ENCODE results near the gene OR6N2. TPM values are rescaled to one million over a fixed set of nuclear protein-coding genes. Genes with fewer than 3 reads are reported as not detected.

OR6N2 gene
- total RNA-seq, 2 experiments from 2014 or later: not detected

GRCh38 chr1:158732524-158732923 is 48.5 kb downstream of the OR6N2 start:
- DNase-seq: no peak
- CTCF ChIA-PET: no interaction called here
- intact Hi-C loops (cut with micrococcal nuclease): no loop called here
- Mint-ChIP-seq H3K36me3 (ENCODE audit: low read depth) (no peaks in the 10 kb centered on the region), H3K9me3 (no peaks in the 10 kb centered on the region), H3K27me3 (peaks cover 14% of the 10 kb centered on the region), H3K4me3 (no peak overlapping the region), H3K4me1 (ENCODE audit: low read depth) (no peaks in the 10 kb centered on the region), H3K27ac (no peak overlapping the region)
- TF ChIP-seq, protein P1, sequence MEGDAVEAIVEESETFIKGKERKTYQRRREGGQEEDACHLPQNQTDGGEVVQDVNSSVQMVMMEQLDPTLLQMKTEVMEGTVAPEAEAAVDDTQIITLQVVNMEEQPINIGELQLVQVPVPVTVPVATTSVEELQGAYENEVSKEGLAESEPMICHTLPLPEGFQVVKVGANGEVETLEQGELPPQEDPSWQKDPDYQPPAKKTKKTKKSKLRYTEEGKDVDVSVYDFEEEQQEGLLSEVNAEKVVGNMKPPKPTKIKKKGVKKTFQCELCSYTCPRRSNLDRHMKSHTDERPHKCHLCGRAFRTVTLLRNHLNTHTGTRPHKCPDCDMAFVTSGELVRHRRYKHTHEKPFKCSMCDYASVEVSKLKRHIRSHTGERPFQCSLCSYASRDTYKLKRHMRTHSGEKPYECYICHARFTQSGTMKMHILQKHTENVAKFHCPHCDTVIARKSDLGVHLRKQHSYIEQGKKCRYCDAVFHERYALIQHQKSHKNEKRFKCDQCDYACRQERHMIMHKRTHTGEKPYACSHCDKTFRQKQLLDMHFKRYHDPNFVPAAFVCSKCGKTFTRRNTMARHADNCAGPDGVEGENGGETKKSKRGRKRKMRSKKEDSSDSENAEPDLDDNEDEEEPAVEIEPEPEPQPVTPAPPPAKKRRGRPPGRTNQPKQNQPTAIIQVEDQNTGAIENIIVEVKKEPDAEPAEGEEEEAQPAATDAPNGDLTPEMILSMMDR (IDR thresholded peaks at IDR 0.05): no peak
- POLR2A ChIA-PET: no interaction called here
- no peak for ATAC-seq

DNA sequence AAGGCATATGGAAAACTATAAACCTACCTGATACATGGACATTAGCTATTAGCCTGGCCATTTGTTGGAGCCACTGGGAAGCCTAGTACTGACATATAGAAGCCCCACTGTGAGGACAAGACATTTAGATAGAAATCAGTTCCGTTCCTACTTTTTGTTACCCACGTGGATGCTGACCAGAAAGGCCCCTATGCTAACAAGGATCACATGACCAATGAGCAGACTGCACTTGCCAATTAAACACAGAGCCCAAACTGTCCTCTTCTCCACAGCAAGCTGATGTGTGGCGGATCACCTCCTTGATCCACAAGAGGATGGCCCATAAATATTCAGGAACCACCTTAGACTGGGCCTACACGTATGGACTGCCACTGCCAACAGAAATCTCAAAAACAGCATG is 49.3 kb downstream of the OR6N2 start:
- Mint-ChIP-seq H3K9me3 (no peaks in the 10 kb centered on the region), H3K27ac (no peak overlapping the region), H3K36me3 (ENCODE audit: low read depth) (no peaks in the 10 kb centered on the region), H3K27me3 (peaks cover 13% of the 10 kb centered on the region), H3K4me1 (ENCODE audit: low read depth) (no peaks in the 10 kb centered on the region), H3K4me3 (no peak overlapping the region)
- ATAC-seq: no peak
- intact Hi-C loops (cut with micrococcal nuclease): no loop called here
- no peak for DNase-seq
- ChIA-PET CTCF (no interaction called here), POLR2A (no interaction called here)
- TF ChIP-seq, protein P1 (IDR thresholded peaks at IDR 0.05): no peak

DNA sequence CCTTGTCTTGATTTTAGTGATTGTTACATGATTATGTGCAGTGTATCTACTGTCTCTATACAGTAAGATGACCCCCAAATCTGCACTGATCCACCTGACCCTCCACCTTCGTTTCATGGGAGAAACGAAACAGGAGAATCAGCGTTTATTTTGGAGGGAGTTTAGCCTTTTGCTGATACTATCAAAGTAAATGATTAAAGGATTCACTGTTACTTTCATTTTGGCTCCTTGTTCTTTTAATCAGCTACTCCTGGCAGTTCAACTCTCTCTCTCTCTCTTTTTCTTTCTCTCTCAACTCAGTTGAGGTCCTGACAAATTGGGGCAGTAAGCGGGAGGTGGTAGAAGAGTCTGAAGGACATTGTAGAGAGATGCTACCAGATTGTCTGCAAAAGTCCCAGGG is 50.6 kb downstream of the OR6N2 start:
- Mint-ChIP-seq H3K4me1 (ENCODE audit: low read depth) (no peaks in the 10 kb centered on the region), H3K4me3 (no peak overlapping the region), H3K36me3 (ENCODE audit: low read depth) (no peaks in the 10 kb centered on the region), H3K27ac (no peak overlapping the region), H3K9me3 (no peaks in the 10 kb centered on the region), H3K27me3 (peaks cover 14% of the 10 kb centered on the region)
- TF ChIP-seq, protein P1 (IDR thresholded peaks at IDR 0.05): no peak
- DNase-seq (no peak), ATAC-seq (no peak)
- CTCF ChIA-PET: no interaction called here
- POLR2A ChIA-PET: no interaction called here
- intact Hi-C loops (cut with micrococcal nuclease): no loop called here

GRCh38 chr1:158728510-158729225 is 52.3 kb downstream of the OR6N2 start:
- ATAC-seq (no peak), DNase-seq (no peak)
- Mint-ChIP-seq H3K4me3 (no peak overlapping the region), H3K36me3 (ENCODE audit: low read depth) (no peaks in the 10 kb centered on the region), H3K27ac (no peak overlapping the region), H3K27me3 (peaks cover 19% of the 10 kb centered on the region), H3K4me1 (ENCODE audit: low read depth) (no peaks in the 10 kb centered on the region), H3K9me3 (no peaks in the 10 kb centered on the region)
- ChIA-PET POLR2A (no interaction called here), CTCF (no interaction called here)
- intact Hi-C loops (cut with micrococcal nuclease): no loop called here
- TF ChIP-seq, protein P1 (IDR thresholded peaks at IDR 0.05): no peak

GRCh38 chr1:158724442-158724841 is 56.6 kb downstream of the OR6N2 start:
- intact Hi-C loops (cut with micrococcal nuclease): no loop called here
- Mint-ChIP-seq H3K4me3 (no peak overlapping the region), H3K9me3 (no peaks in the 10 kb centered on the region), H3K27me3 (peaks cover 25% of the 10 kb centered on the region), H3K36me3 (ENCODE audit: low read depth) (no peaks in the 10 kb centered on the region), H3K27ac (no peak overlapping the region), H3K4me1 (ENCODE audit: low read depth) (no peaks in the 10 kb centered on the region)
- TF ChIP-seq, protein P1 (IDR thresholded peaks at IDR 0.05): no peak
- POLR2A ChIA-PET: no interaction called here
- no peak for DNase-seq
- CTCF ChIA-PET: no interaction called here
- no peak for ATAC-seq

Other genes starting within 250 kb of the OR6N2 start
- gene OR6Y1, start 226.8 kb downstream of the OR6N2 start, total RNA-seq: not detected
- gene OR6P1, start 210.6 kb downstream of the OR6N2 start, total RNA-seq: not detected
- gene OR10X1, start 201.3 kb downstream of the OR6N2 start, total RNA-seq: not detected
- gene OR10Z1, start 175.9 kb downstream of the OR6N2 start, total RNA-seq: not detected
- under 1 TPM in 1 of 2 experiments, not detected in 1; 0.31 TPM for gene SPTA1, start 94.5 kb downstream of the OR6N2 start, total RNA-seq
- gene OR6K2, start 80.6 kb downstream of the OR6N2 start, total RNA-seq: not detected
- not detected for gene OR6K3, start 60.5 kb downstream of the OR6N2 start, total RNA-seq
- not detected for gene OR6K6, start 26.5 kb downstream of the OR6N2 start, total RNA-seq
- not detected for gene OR6N1, start 9.0 kb downstream of the OR6N2 start, total RNA-seq
- gene MNDA, start 50.1 kb upstream of the OR6N2 start, total RNA-seq: not detected
- 1 to 10 TPM; 7.0 to 8.5 TPM for gene PYHIN1, start 150.3 kb upstream of the OR6N2 start, total RNA-seq
- 100 to 1,000 TPM; 190 to 199 TPM for gene IFI16, start 228.7 kb upstream of the OR6N2 start, total RNA-seq

All from activated CD8-positive, alpha-beta T cell treated with anti-CD3 and anti-CD28 coated beads for 36 hours (primary cell).